ENCODE data around the gene ATXN7L1. TPM values are rescaled to one million over a fixed set of nuclear protein-coding genes. Genes with fewer than 3 reads are reported as not detected.

ATXN7L1 gene
- total and polyA plus RNA-seq, 7 donors: 5.4 to 20.5 (median 12.8) TPM

DNA sequence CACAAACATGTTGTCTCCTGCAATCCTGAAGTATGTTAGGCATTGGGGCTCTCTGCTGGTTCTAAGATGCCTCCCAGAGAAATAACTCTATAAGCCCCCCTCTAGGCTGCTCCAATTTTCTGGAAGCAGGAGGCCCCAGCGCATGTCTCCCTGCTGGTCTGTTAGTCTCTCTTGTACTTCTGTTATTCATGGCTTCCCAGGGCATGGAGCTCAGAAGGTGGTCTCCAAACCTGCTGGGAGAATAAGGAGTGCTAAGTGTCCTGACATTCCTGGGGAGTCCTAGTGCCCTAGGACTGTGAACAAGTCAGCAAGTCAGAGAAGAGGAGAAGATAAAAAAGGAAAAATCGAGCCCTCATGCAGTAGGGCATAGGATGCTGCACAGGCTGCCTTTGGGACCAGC is 224.6 kb downstream of the ATXN7L1 start:
- peaks cover 0 to 48% (median 36%) of the 10 kb centered on the region in 4 donors for H3K4me1 ChIP-seq
- no peak overlapping the region for H3K27ac ChIP-seq
- H3K9me3 ChIP-seq: no peaks in the 10 kb centered on the region
- 92 to 95% methylated on average over 2 of the region's 2 CpGs for WGBS, 2 donors
- intact Hi-C loops (cut with DNase I): loop anchor here (2.0 to 10.0 kb wide), 4 partner anchors 106 to 503 kb away; partner anchors contain the start of gene ATXN7L1
- H3K36me3 ChIP-seq: no peaks in the 10 kb centered on the region
- peak; percentile 19 for DNase-seq
- no peaks in the 10 kb centered on the region for H3K27me3 ChIP-seq
- no peak overlapping the region for H3K4me3 ChIP-seq
- TF ChIP-seq, protein P1, sequence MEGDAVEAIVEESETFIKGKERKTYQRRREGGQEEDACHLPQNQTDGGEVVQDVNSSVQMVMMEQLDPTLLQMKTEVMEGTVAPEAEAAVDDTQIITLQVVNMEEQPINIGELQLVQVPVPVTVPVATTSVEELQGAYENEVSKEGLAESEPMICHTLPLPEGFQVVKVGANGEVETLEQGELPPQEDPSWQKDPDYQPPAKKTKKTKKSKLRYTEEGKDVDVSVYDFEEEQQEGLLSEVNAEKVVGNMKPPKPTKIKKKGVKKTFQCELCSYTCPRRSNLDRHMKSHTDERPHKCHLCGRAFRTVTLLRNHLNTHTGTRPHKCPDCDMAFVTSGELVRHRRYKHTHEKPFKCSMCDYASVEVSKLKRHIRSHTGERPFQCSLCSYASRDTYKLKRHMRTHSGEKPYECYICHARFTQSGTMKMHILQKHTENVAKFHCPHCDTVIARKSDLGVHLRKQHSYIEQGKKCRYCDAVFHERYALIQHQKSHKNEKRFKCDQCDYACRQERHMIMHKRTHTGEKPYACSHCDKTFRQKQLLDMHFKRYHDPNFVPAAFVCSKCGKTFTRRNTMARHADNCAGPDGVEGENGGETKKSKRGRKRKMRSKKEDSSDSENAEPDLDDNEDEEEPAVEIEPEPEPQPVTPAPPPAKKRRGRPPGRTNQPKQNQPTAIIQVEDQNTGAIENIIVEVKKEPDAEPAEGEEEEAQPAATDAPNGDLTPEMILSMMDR (IDR thresholded peaks at IDR 0.05): no peak
- no peak for TF ChIP-seq POLR2A (IDR thresholded peaks at IDR 0.05)
- TF ChIP-seq POLR2AphosphoS5 (IDR thresholded peaks at IDR 0.05): no peak
- TF ChIP-seq EP300 (IDR thresholded peaks at IDR 0.05): no peak

- Histone ChIP-seq H3K4me1 (peaks cover 0 to 39% (median 27%) of the 10 kb centered on the region in 4 donors), H3K9me3 (no peaks in the 10 kb centered on the region), H3K27ac (no peak overlapping the region), H3K36me3 (no peaks in the 10 kb centered on the region), H3K4me3 (no peak overlapping the region), H3K27me3 (no peaks in the 10 kb centered on the region)
- TF ChIP-seq EP300 (IDR thresholded peaks at IDR 0.05) (no peak), POLR2A (IDR thresholded peaks at IDR 0.05) (no peak), POLR2AphosphoS5 (IDR thresholded peaks at IDR 0.05) (no peak)
- TF ChIP-seq, protein P1 (IDR thresholded peaks at IDR 0.05): no peak
- WGBS, 2 donors: 89 to 95% methylated on average over 2 of the region's 2 CpGs
- peak; percentile 12 for DNase-seq
- intact Hi-C loops (cut with DNase I): loop anchor here (5.0 to 10.0 kb wide), 3 partner anchors 107 to 504 kb away; partner anchors contain the start of gene ATXN7L1
These were observed 225.9 kb downstream of the ATXN7L1 start for GRCh38 chr7:105650382-105650970.

DNA sequence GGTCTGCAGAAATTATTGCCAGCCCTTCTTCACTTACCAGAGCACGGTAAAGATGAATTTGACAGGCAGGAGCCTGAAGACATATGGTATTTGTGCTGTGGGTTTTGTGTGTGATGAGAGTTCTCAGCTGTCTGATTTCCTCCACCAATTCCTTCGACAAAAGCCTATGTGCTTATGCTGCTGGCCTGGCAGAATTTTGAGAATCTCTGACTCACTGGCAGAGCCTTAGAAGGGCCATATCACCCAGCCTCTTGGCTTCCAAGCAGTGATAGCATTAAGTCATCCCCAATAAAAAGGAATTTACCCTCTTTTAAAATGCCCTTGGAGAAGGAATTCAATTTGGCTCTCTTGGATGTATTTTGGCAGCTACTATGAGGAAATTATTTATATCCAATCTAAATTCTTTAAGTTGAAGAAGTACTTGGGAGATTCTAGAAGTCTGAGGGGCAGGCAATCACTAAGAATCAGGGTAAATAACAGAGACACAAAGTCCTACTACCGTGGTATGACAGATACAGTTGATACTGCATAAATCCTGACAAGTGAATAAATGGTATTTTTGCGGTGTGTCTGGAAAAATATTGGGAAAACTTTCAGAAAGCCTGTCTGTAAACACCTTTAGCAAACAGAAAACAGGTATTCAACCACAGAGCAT is 226.5 kb downstream of the ATXN7L1 start:
- peak; percentile 14 for DNase-seq
- H3K36me3 ChIP-seq: no peaks in the 10 kb centered on the region
- 77 to 80% methylated on average over 4 of the region's 4 CpGs for WGBS, 2 donors
- H3K27ac ChIP-seq: peak overlapping the region in 3 of 4 donors; percentile 8 to 36 (median 29)
- no peaks in the 10 kb centered on the region for H3K27me3 ChIP-seq
- intact Hi-C loops (cut with DNase I): loop anchor here (5.0 to 10.0 kb wide), 3 partner anchors 107 to 505 kb away; partner anchors contain the start of gene ATXN7L1
- H3K9me3 ChIP-seq: no peaks in the 10 kb centered on the region
- no peak for TF ChIP-seq POLR2A (IDR thresholded peaks at IDR 0.05)
- no peak for TF ChIP-seq POLR2AphosphoS5 (IDR thresholded peaks at IDR 0.05)
- TF ChIP-seq, protein P1 (IDR thresholded peaks at IDR 0.05): no peak
- TF ChIP-seq EP300 (IDR thresholded peaks at IDR 0.05): no peak
- peaks cover 0 to 34% (median 23%) of the 10 kb centered on the region in 4 donors for H3K4me1 ChIP-seq
- no peak overlapping the region for H3K4me3 ChIP-seq

DNA sequence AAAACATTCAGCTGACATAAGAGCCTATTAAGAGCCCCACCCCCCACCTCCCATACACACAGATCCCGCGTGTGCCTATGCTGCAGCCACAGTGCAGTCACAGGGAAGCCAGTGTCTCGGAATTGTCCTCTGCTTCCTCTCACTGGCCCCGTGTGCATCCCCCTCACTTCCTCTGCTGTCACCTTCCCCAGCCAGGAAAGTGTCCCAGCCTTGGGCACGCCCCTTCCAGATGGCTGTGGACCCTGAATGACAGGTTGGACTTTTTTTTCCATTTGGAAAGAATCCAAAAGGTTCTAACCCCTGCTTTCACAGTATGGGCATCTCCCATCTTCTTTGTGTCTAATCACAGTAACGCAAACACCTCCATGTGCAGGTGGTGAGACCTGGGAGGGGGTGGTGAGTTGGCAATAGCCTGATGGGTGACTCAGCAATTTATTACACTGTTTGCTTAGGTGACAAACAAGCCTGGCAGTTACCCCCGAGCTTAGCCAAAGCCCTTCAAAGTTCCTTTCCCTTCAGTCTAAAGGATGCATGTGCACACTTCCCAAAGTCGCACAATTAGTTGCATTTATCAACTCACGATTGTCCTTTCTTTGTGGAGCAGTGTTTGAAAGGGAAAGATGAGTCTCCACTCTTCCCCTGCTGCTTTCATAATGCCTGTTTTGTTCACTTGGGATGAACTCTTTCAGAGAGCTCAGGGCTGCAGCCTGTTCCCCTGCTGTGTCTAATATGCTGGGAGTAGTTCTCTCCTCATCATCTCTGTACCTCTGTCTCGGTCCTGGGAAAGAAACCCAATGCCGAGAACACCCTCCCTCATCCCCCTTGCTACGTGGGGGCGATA is 227.6 kb downstream of the ATXN7L1 start:
- Histone ChIP-seq H3K4me1 (peaks cover 0 to 34% (median 23%) of the 10 kb centered on the region in 4 donors), H3K4me3 (no peak overlapping the region), H3K27ac (peak overlapping the region in 2 of 4 donors; percentile 29 to 36), H3K9me3 (no peaks in the 10 kb centered on the region), H3K36me3 (no peaks in the 10 kb centered on the region), H3K27me3 (no peaks in the 10 kb centered on the region)
- DNase-seq: peak; percentile 46
- intact Hi-C loops (cut with DNase I): no loop called here
- 37 to 54% methylated on average over 13 of the region's 13 CpGs for WGBS, 2 donors
- no peak for TF ChIP-seq EP300 (IDR thresholded peaks at IDR 0.05)
- no peak for TF ChIP-seq POLR2AphosphoS5 (IDR thresholded peaks at IDR 0.05)
- TF ChIP-seq, protein P1 (IDR thresholded peaks at IDR 0.05): no peak
- no peak for TF ChIP-seq POLR2A (IDR thresholded peaks at IDR 0.05)
